ENCODE results near the gene KRTAP10-2.

The KRTAP10-2 gene

GRCh38 chr21:44542716-44543115 is 8.6 kb downstream of the KRTAP10-2 start:
- Histone ChIP-seq H3K9ac (ENCODE audit: low read length) (no peak overlapping the region), H3K4me2 (ENCODE audit: low read depth, low read length, poor library complexity, severe bottlenecking) (no peak overlapping the region), H3K27ac (ENCODE audit: low read depth, low read length) (no peak overlapping the region), H3K4me3 (ENCODE audit: insufficient read depth, low read length, poor library complexity, severe bottlenecking) (no peak overlapping the region), H3F3A (ENCODE audit: insufficient read depth) (no peaks in the 10 kb centered on the region), H3K9me2 (replicated peaks; ENCODE audit: insufficient read depth, low read length) (no peaks in the 10 kb centered on the region), H4K20me1 (ENCODE audit: low read depth, low read length) (no peaks in the 10 kb centered on the region), H2AFZ (ENCODE audit: low read depth, low read length, severe bottlenecking) (no peak overlapping the region), H3K79me2 (ENCODE audit: insufficient read depth, low read length) (no peaks in the 10 kb centered on the region), H3K36me3 (ENCODE audit: low read length) (0 out of 2 replicates have a peak, but pooled peaks cover 4% of the 10 kb centered on the region), H3K9me3 (ENCODE audit: insufficient read depth, low read length) (0 out of 2 replicates have a peak, but pooled peaks cover 12% of the 10 kb centered on the region), H3K27me3 (ENCODE audit: low read length) (no peaks in the 10 kb centered on the region)
- TF ChIP-seq EZH2phosphoT487 (conservative IDR thresholded peaks at IDR 0.05; ENCODE audit: low read length) = no peak
- no peak for TF ChIP-seq CTCF (IDR thresholded peaks at IDR 0.05; ENCODE audit: insufficient read depth, low read length, poor library complexity, severe bottlenecking)

- H2AFZ ChIP-seq (ENCODE audit: low read depth, low read length, severe bottlenecking) = no peak overlapping the region
- H3K79me2 ChIP-seq (ENCODE audit: insufficient read depth, low read length) = no peaks in the 10 kb centered on the region
- H3K36me3 ChIP-seq (ENCODE audit: low read length) = no peaks in the 10 kb centered on the region
- no peak overlapping the region for H3K4me3 ChIP-seq (ENCODE audit: insufficient read depth, low read length, poor library complexity, severe bottlenecking)
- no peak overlapping the region for H3K27ac ChIP-seq (ENCODE audit: low read depth, low read length)
- no peak overlapping the region for H3K4me2 ChIP-seq (ENCODE audit: low read depth, low read length, poor library complexity, severe bottlenecking)
- no peaks in the 10 kb centered on the region for H4K20me1 ChIP-seq (ENCODE audit: low read depth, low read length)
- TF ChIP-seq CTCF (IDR thresholded peaks at IDR 0.05; ENCODE audit: insufficient read depth, low read length, poor library complexity, severe bottlenecking) (no peak), EZH2phosphoT487 (conservative IDR thresholded peaks at IDR 0.05; ENCODE audit: low read length) (no peak)
- no peak overlapping the region for H3K9ac ChIP-seq (ENCODE audit: low read length)
- 0 out of 2 replicates have a peak, but pooled peaks cover 9% of the 10 kb centered on the region for H3K9me3 ChIP-seq (ENCODE audit: insufficient read depth, low read length)
- no peaks in the 10 kb centered on the region for H3K27me3 ChIP-seq (ENCODE audit: low read length)
- H3K9me2 ChIP-seq (replicated peaks; ENCODE audit: insufficient read depth, low read length) = no peaks in the 10 kb centered on the region
- H3F3A ChIP-seq (ENCODE audit: insufficient read depth) = no peaks in the 10 kb centered on the region
Measured at GRCh38 chr21:44540741-44541288, 10.5 kb downstream of the KRTAP10-2 start.

GRCh38 chr21:44539991-44540666 is 11.2 kb downstream of the KRTAP10-2 start, which contains the start of gene KRTAP10-1:
KRTAP10-1 (minus strand) TSS chr21:44540195; CDS start chr21:44540150, 45 bp downstream.
- H4K20me1 ChIP-seq (ENCODE audit: low read depth, low read length) = no peaks in the 10 kb centered on the region
- H3K4me2 ChIP-seq (ENCODE audit: low read depth, low read length, poor library complexity, severe bottlenecking) = no peak within 1 kb of the TSS
- no peak within 1 kb of the TSS for H3K9ac ChIP-seq (ENCODE audit: low read length)
- 0 out of 2 replicates have a peak, but pooled peaks cover 9% of the 10 kb centered on the region for H3K9me3 ChIP-seq (ENCODE audit: insufficient read depth, low read length)
- H3K9me2 ChIP-seq (replicated peaks; ENCODE audit: insufficient read depth, low read length) = no peaks in the 10 kb centered on the region
- no peaks in the 10 kb centered on the region for H3K27me3 ChIP-seq (ENCODE audit: low read length)
- no peak within 1 kb of the TSS for H3K4me3 ChIP-seq (ENCODE audit: insufficient read depth, low read length, poor library complexity, severe bottlenecking)
- no peaks in the 10 kb centered on the region for H3K79me2 ChIP-seq (ENCODE audit: insufficient read depth, low read length)
- no peak within 1 kb of the TSS for H3K27ac ChIP-seq (ENCODE audit: low read depth, low read length)
- no peaks in the 10 kb centered on the region for H3F3A ChIP-seq (ENCODE audit: insufficient read depth)
- TF ChIP-seq CTCF (IDR thresholded peaks at IDR 0.05; ENCODE audit: insufficient read depth, low read length, poor library complexity, severe bottlenecking) (no peak), EZH2phosphoT487 (conservative IDR thresholded peaks at IDR 0.05; ENCODE audit: low read length) (no peak)
- no peak within 1 kb of the TSS for H2AFZ ChIP-seq (ENCODE audit: low read depth, low read length, severe bottlenecking)
- H3K36me3 ChIP-seq (ENCODE audit: low read length) = no peaks in the 10 kb centered on the region
